Mesendoderm (in vitro differentiated cells): Measurements from ENCODE around the gene DSCAML1.

ENCODE experiments used
- DNase-seq: peaks from one replicate; pipeline ENCODE4 v3.0.0; 2013
- H2AK5ac ChIP-seq: 2 replicates; pipeline ENCODE4 v1.6.1; 2013; ENCODE audit warnings: low read length, inconsistent platforms
- H2BK120ac ChIP-seq: 2 replicates; pipeline ENCODE4 v1.6.1; 2013; ENCODE audit warnings: low read depth, mild to moderate bottlenecking, low read length, moderate library complexity, mixed read lengths
- H2BK15ac ChIP-seq: replicated peaks from 2 replicates; pipeline ENCODE4 v1.6.1; 2013; ENCODE audit warnings: low read depth, mild to moderate bottlenecking, moderate library complexity
- H2BK5ac ChIP-seq: 2 replicates; pipeline ENCODE4 v1.6.1; 2013; ENCODE audit warnings: low read length, inconsistent platforms
- H3K18ac ChIP-seq: 2 replicates; pipeline ENCODE4 v1.6.1; 2013; ENCODE audit warnings: mild to moderate bottlenecking, low read length, mixed read lengths
- H3K23ac ChIP-seq: one replicate; pipeline ENCODE4 v1.6.1; 2013; ENCODE audit warnings: low read length
- H3K27ac ChIP-seq: 2 replicates; pipeline ENCODE4 v1.5.1; 2013; ENCODE audit warnings: low read depth, mild to moderate bottlenecking, inconsistent platforms, low read length, moderate library complexity
- H3K27me3 ChIP-seq: 2 replicates; pipeline ENCODE4 v1.6.1; 2013; ENCODE audit warnings: low read length, control low read depth, mild to moderate bottlenecking, inconsistent platforms; ENCODE audit not compliant: insufficient read depth, poor library complexity
- H3K36me3 ChIP-seq: 2 replicates; pipeline ENCODE4 v1.6.1; 2013; ENCODE audit warnings: low read length, inconsistent platforms; ENCODE audit not compliant: control insufficient read depth, insufficient read depth
- H3K4ac ChIP-seq: one replicate; pipeline ENCODE4 v1.6.1; 2013; ENCODE audit warnings: low read depth, mild to moderate bottlenecking, low read length, moderate library complexity
- H3K4me1 ChIP-seq: 2 replicates; pipeline ENCODE4 v1.6.1; 2013; ENCODE audit warnings: low read depth, low read length, inconsistent platforms; ENCODE audit not compliant: control insufficient read depth
- H3K4me2 ChIP-seq: 2 replicates; pipeline ENCODE4 v1.6.1; 2013; ENCODE audit warnings: low read length
- H3K4me3 ChIP-seq: 2 replicates; pipeline ENCODE4 v1.5.1; 2013; ENCODE audit warnings: mild to moderate bottlenecking, low read length
- H3K56ac ChIP-seq: one replicate; pipeline ENCODE4 v1.6.1; 2013; ENCODE audit warnings: low read length
- H3K79me1 ChIP-seq: 2 replicates; pipeline ENCODE4 v1.6.1; 2013; ENCODE audit warnings: low read length, inconsistent platforms
- H3K79me2 ChIP-seq: 2 replicates; pipeline ENCODE4 v1.6.1; 2013; ENCODE audit warnings: mild to moderate bottlenecking, low read length; ENCODE audit not compliant: control insufficient read depth, insufficient read depth
- H3K9ac ChIP-seq: 2 replicates; pipeline ENCODE4 v1.6.1; 2013; ENCODE audit warnings: low read length, inconsistent platforms
- H4K5ac ChIP-seq: one replicate; pipeline ENCODE4 v1.6.1; 2013; ENCODE audit warnings: low read length
- H4K8ac ChIP-seq: one replicate; pipeline ENCODE4 v1.6.1; 2013; ENCODE audit warnings: low read depth, mild to moderate bottlenecking, control low read depth, low read length, moderate library complexity
- WGBS: extraction: QIAGEN DNeasy Blood & Tissue Kit; methylation state at CpG from one replicate; pipeline ENCODE4 v1.1.7; 2013; ENCODE audit warnings: low lambda C conversion rate, missing lambda C conversion rate; ENCODE audit not compliant: insufficient coverage; ENCODE audit errors: extremely low coverage; 5-methylcytosine and 5-hydroxymethylcytosine counted together

DSCAML1 gene

GRCh38 chr11:117794772-117795629 lies 2.0 kb downstream of the DSCAML1 start:
- H3K79me1 ChIP-seq = no peaks in the 10 kb centered on the region
- no peak overlapping the region for H2BK15ac ChIP-seq
- no peaks in the 10 kb centered on the region for H3K79me2 ChIP-seq
- H3K4ac ChIP-seq = no peak overlapping the region
- H3K18ac ChIP-seq = no peak overlapping the region
- H3K4me2 ChIP-seq = no peak overlapping the region
- H3K4me1 ChIP-seq = no peaks in the 10 kb centered on the region
- no peak overlapping the region for H3K27ac ChIP-seq
- no peak overlapping the region for H4K5ac ChIP-seq
- H4K8ac ChIP-seq = no peak overlapping the region
- no peak overlapping the region for H3K4me3 ChIP-seq
- H2AK5ac ChIP-seq = no peak overlapping the region
- no peak overlapping the region for H3K23ac ChIP-seq
- no peak overlapping the region for H3K56ac ChIP-seq
- H2BK120ac ChIP-seq = no peak overlapping the region
- H3K36me3 ChIP-seq = no peaks in the 10 kb centered on the region
- H3K27me3 ChIP-seq = peaks cover 33% of the 10 kb centered on the region
- DNase-seq = peak; percentile 9
- H2BK5ac ChIP-seq = no peak overlapping the region
- no peak overlapping the region for H3K9ac ChIP-seq
- WGBS = no CpG with 5 or more reads among the region's 29 CpGs

GRCh38 chr11:117794135-117794534 lies 2.9 kb downstream of the DSCAML1 start:
- no peak for DNase-seq
- Histone ChIP-seq H2BK15ac (no peak overlapping the region), H3K4ac (no peak overlapping the region), H3K4me3 (no peak overlapping the region), H4K5ac (no peak overlapping the region), H3K4me1 (no peaks in the 10 kb centered on the region), H3K56ac (no peak overlapping the region), H3K4me2 (no peak overlapping the region), H3K9ac (no peak overlapping the region), H3K18ac (no peak overlapping the region), H2BK120ac (no peak overlapping the region), H3K27ac (no peak overlapping the region), H4K8ac (no peak overlapping the region), H3K23ac (no peak overlapping the region), H2AK5ac (no peak overlapping the region), H3K36me3 (no peaks in the 10 kb centered on the region), H3K27me3 (peaks cover 33% of the 10 kb centered on the region), H3K79me1 (no peaks in the 10 kb centered on the region), H3K79me2 (no peaks in the 10 kb centered on the region), H2BK5ac (no peak overlapping the region)
- no CpG with 5 or more reads among the region's 10 CpGs for WGBS

- no peak for DNase-seq
- Histone ChIP-seq H4K5ac (no peak overlapping the region), H2BK15ac (no peak overlapping the region), H3K79me2 (no peaks in the 10 kb centered on the region), H3K79me1 (no peaks in the 10 kb centered on the region), H2BK120ac (no peak overlapping the region), H3K4ac (no peak overlapping the region), H3K18ac (no peak overlapping the region), H3K27me3 (peaks cover 32% of the 10 kb centered on the region), H3K23ac (no peak overlapping the region), H3K9ac (no peak overlapping the region), H3K36me3 (no peaks in the 10 kb centered on the region), H3K27ac (no peak overlapping the region), H3K4me2 (no peak overlapping the region), H3K56ac (no peak overlapping the region), H3K4me1 (no peaks in the 10 kb centered on the region), H4K8ac (no peak overlapping the region), H2BK5ac (no peak overlapping the region), H3K4me3 (no peak overlapping the region), H2AK5ac (no peak overlapping the region)
- WGBS = no CpG with 5 or more reads among the region's 9 CpGs
These were observed 3.4 kb downstream of the DSCAML1 start for GRCh38 chr11:117793583-117793982.

GRCh38 chr11:117792992-117793391 lies 4.0 kb downstream of the DSCAML1 start:
- no peaks in the 10 kb centered on the region for H3K36me3 ChIP-seq
- no peak for DNase-seq
- no peak overlapping the region for H3K18ac ChIP-seq
- H2AK5ac ChIP-seq = no peak overlapping the region
- no peak overlapping the region for H2BK5ac ChIP-seq
- no CpG with 5 or more reads among the region's 6 CpGs for WGBS
- no peak overlapping the region for H4K5ac ChIP-seq
- H3K27ac ChIP-seq = no peak overlapping the region
- H3K4ac ChIP-seq = no peak overlapping the region
- H3K4me3 ChIP-seq = no peak overlapping the region
- H3K79me2 ChIP-seq = no peaks in the 10 kb centered on the region
- H3K56ac ChIP-seq = no peak overlapping the region
- H3K4me2 ChIP-seq = no peak overlapping the region
- no peak overlapping the region for H4K8ac ChIP-seq
- peaks cover 32% of the 10 kb centered on the region for H3K27me3 ChIP-seq
- H3K9ac ChIP-seq = no peak overlapping the region
- H2BK15ac ChIP-seq = no peak overlapping the region
- H3K4me1 ChIP-seq = no peaks in the 10 kb centered on the region
- no peak overlapping the region for H3K23ac ChIP-seq
- no peak overlapping the region for H2BK120ac ChIP-seq
- no peaks in the 10 kb centered on the region for H3K79me1 ChIP-seq

- no peak overlapping the region for H2BK15ac ChIP-seq
- H3K27me3 ChIP-seq = peaks cover 27% of the 10 kb centered on the region
- no CpG with 5 or more reads among the region's 5 CpGs for WGBS
These were observed 4.8 kb downstream of the DSCAML1 start for GRCh38 chr11:117792241-117792640.

GRCh38 chr11:117790279-117790678 lies 6.7 kb downstream of the DSCAML1 start:
- Histone ChIP-seq H3K27me3 (peaks cover 14% of the 10 kb centered on the region), H3K4ac (no peak overlapping the region), H3K27ac (no peak overlapping the region), H3K79me1 (no peaks in the 10 kb centered on the region), H3K4me2 (no peak overlapping the region), H3K56ac (no peak overlapping the region), H4K5ac (no peak overlapping the region), H3K9ac (no peak overlapping the region), H2BK15ac (no peak overlapping the region), H3K23ac (no peak overlapping the region), H3K36me3 (no peaks in the 10 kb centered on the region), H2BK120ac (no peak overlapping the region), H3K4me3 (no peak overlapping the region), H2AK5ac (no peak overlapping the region), H3K4me1 (no peaks in the 10 kb centered on the region), H2BK5ac (no peak overlapping the region), H3K79me2 (no peaks in the 10 kb centered on the region), H3K18ac (no peak overlapping the region), H4K8ac (no peak overlapping the region)
- DNase-seq = no peak
- no CpG with 5 or more reads among the region's 3 CpGs for WGBS

More at GRCh38 chr11:117792241-117792640, 4.8 kb downstream of the DSCAML1 start:
- Histone ChIP-seq H3K36me3 (no peaks in the 10 kb centered on the region), H3K4me2 (no peak overlapping the region), H4K5ac (no peak overlapping the region), H2BK120ac (no peak overlapping the region), H3K23ac (no peak overlapping the region), H3K18ac (no peak overlapping the region), H3K9ac (no peak overlapping the region), H3K4me3 (no peak overlapping the region), H3K79me1 (no peaks in the 10 kb centered on the region), H3K4me1 (no peaks in the 10 kb centered on the region), H3K79me2 (no peaks in the 10 kb centered on the region), H3K4ac (no peak overlapping the region), H4K8ac (no peak overlapping the region), H2AK5ac (no peak overlapping the region), H3K56ac (no peak overlapping the region), H2BK5ac (no peak overlapping the region), H3K27ac (no peak overlapping the region)
- no peak for DNase-seq
